SK-N-SH (cell line): Measurements from ENCODE around the gene ATXN10. TPM values are rescaled to one million over a fixed set of nuclear protein-coding genes. Genes with fewer than 3 reads are reported as not detected.

Experiments
- CTCF ChIA-PET: fragments of 300-600, 350-600 bp; formaldehyde crosslinking; extraction: SDS; loops from one replicate; lab custom pipeline; 2021; lab: Yijun Ruan, JAX
- POLR2A ChIA-PET: fragments of 350-600 bp; sonication (Branson Sonifier 250); formaldehyde crosslinking; extraction: SDS; loops from one replicate; lab custom pipeline; 2020; ENCODE audit warnings: antibody characterized with exemption, inconsistent platforms; lab: Yijun Ruan, JAX
- DNase-seq: peaks from one replicate; pipeline ENCODE4 v3.0.0; 2012
- H2AFZ ChIP-seq: fragments of 200-600 bp; sonication (generic); 2 replicates; pipeline ENCODE4 v1.8.1; 2016; ENCODE audit warnings: antibody characterized with exemption, mild to moderate bottlenecking, low read depth
- H3F3A ChIP-seq: fragments of 200-600 bp; sonication (generic); replicated peaks from 2 replicates; pipeline ENCODE3; 2016; ENCODE audit warnings: antibody characterized with exemption, mild to moderate bottlenecking; ENCODE audit not compliant: insufficient read depth
- H3K27ac ChIP-seq, 2 experiments: fragments of 200-500 bp in 1 of 2; fragments of 200-600 bp in 1 of 2; sonication (Bioruptor generic) in 1 of 2; sonication (generic), shearing (Covaris generic) in 1 of 2; 2 replicates each; pipeline versions ENCODE4 v1.5.1 to v1.6.1; 2014 to 2016; ENCODE audit warnings: low read depth in 2 of 2, inconsistent platforms in 1 of 2, low read length in 1 of 2, mild to moderate bottlenecking in 1 of 2, mixed read lengths in 1 of 2
- H3K27me3 ChIP-seq: fragments of 200-600 bp; sonication (generic), shearing (Covaris generic); 2 replicates; pipeline ENCODE4 v1.6.1; 2016; ENCODE audit warnings: mixed run types; ENCODE audit not compliant: insufficient read depth
- H3K36me3 ChIP-seq, 2 experiments: fragments of 200-500 bp in 1 of 2; fragments of 200-600 bp in 1 of 2; sonication (Bioruptor generic) in 1 of 2; sonication (generic) in 1 of 2; replicated peaks in 1 of 2; 2 replicates each; pipeline versions ENCODE3 to v1.5.1; 2014 to 2016; ENCODE audit warnings: low read length in 1 of 2, mild to moderate bottlenecking in 1 of 2; ENCODE audit not compliant: insufficient read depth in 2 of 2, control insufficient read depth in 1 of 2
- H3K4me1 ChIP-seq, 2 experiments: fragments of 200-500 bp in 1 of 2; fragments of 200-600 bp in 1 of 2; sonication (Bioruptor generic) in 1 of 2; sonication (generic), shearing (Covaris generic) in 1 of 2; 2 replicates each; pipeline versions ENCODE4 v1.5.1 to v1.6.1; 2014 to 2016; ENCODE audit warnings: low read depth in 1 of 2, low read length in 1 of 2, mixed run types in 1 of 2; ENCODE audit not compliant: insufficient read depth in 2 of 2, control insufficient read depth in 1 of 2
- H3K4me2 ChIP-seq: fragments of 200-600 bp; sonication (generic), shearing (Covaris generic); 2 replicates; pipeline ENCODE4 v1.6.1; 2017; ENCODE audit warnings: mixed run types
- H3K4me3 ChIP-seq, 2 experiments: fragments of 200-500 bp in 1 of 2; fragments of 200-600 bp in 1 of 2; sonication (Bioruptor generic) in 1 of 2; sonication (generic), shearing (Covaris generic) in 1 of 2; 2 replicates each; pipeline versions ENCODE4 v1.5.1 to v1.8.1; 2014 to 2016; ENCODE audit warnings: low read depth in 2 of 2, inconsistent platforms in 1 of 2, low read length in 1 of 2, mild to moderate bottlenecking in 1 of 2, mixed read lengths in 1 of 2, moderate library complexity in 1 of 2
- H3K79me2 ChIP-seq: fragments of 200-600 bp; sonication (generic); 2 replicates; pipeline ENCODE4 v1.8.1; 2017; ENCODE audit warnings: mild to moderate bottlenecking; ENCODE audit not compliant: insufficient read depth
- H3K9ac ChIP-seq: fragments of 200-600 bp; sonication (generic); 2 replicates; pipeline ENCODE4 v1.6.1; 2017; ENCODE audit warnings: mixed run types
- H3K9me2 ChIP-seq: fragments of 200-600 bp; sonication (generic); 2 replicates; pipeline ENCODE4 v1.6.1; 2017; ENCODE audit warnings: mixed run types
- H3K9me3 ChIP-seq: fragments of 200-600 bp; sonication (generic); 2 replicates; pipeline ENCODE4 v1.6.1; 2017; ENCODE audit warnings: mixed run types, mild to moderate bottlenecking, moderate library complexity
- H4K20me1 ChIP-seq: fragments of 200-600 bp; sonication (generic); 2 replicates; pipeline ENCODE4 v1.6.1; 2017; ENCODE audit warnings: mild to moderate bottlenecking, mixed run types; ENCODE audit not compliant: insufficient read depth
- CHD2 ChIP-seq: fragments of 150-350 bp; IDR thresholded peaks from 2 replicates; pipeline ENCODE4 v1.6.1; 2018; ENCODE audit warnings: low read length; ENCODE audit not compliant: partially characterized antibody
- ELF1 ChIP-seq: IDR thresholded peaks from 2 replicates; pipeline ENCODE4 v1.4.0; 2012
- EP300 ChIP-seq, 2 experiments: IDR thresholded peaks; 2 replicates each; pipeline versions ENCODE4 v1.4.0 to v1.6.1; 2012; ENCODE audit warnings: borderline replicate concordance in 1 of 2, low read depth in 1 of 2, low read length in 1 of 2
- FOSL2 ChIP-seq: IDR thresholded peaks from 2 replicates; pipeline ENCODE4 v1.4.0; 2012; ENCODE audit warnings: low read depth, mild to moderate bottlenecking, moderate library complexity, borderline replicate concordance
- GABPA ChIP-seq: IDR thresholded peaks from 2 replicates; pipeline ENCODE4 v1.4.0; 2012; ENCODE audit warnings: low read depth, mild to moderate bottlenecking
- GATA2 ChIP-seq: sonication (generic); formaldehyde crosslinking; IDR thresholded peaks from 2 replicates; pipeline ENCODE4 v1.5.0; 2020; ENCODE audit warnings: mild to moderate bottlenecking, missing genetic modification reagents
- MEF2A ChIP-seq: IDR thresholded peaks from 2 replicates; pipeline ENCODE4 v1.4.0; 2012; ENCODE audit warnings: low read depth, borderline replicate concordance
- POLR2AphosphoS5 ChIP-seq: IDR thresholded peaks from 2 replicates; pipeline ENCODE4 v1.6.1; 2012; ENCODE audit warnings: low read depth, low read length
- RCOR1 ChIP-seq: fragments of 150-350 bp; IDR thresholded peaks from 2 replicates; pipeline ENCODE4 v1.6.1; 2017; ENCODE audit warnings: antibody characterized with exemption, low read length
- RXRA ChIP-seq: IDR thresholded peaks from 2 replicates; pipeline ENCODE4 v1.4.0; 2012; ENCODE audit warnings: low read depth, mild to moderate bottlenecking, borderline replicate concordance
- SIN3A ChIP-seq: IDR thresholded peaks from 2 replicates; pipeline ENCODE4 v1.6.1; 2012; ENCODE audit warnings: low read depth, mild to moderate bottlenecking, low read length, moderate library complexity, borderline replicate concordance
- TEAD4 ChIP-seq: IDR thresholded peaks from 2 replicates; pipeline ENCODE4 v1.4.0; 2012; ENCODE audit warnings: mild to moderate bottlenecking, borderline replicate concordance; ENCODE audit not compliant: insufficient read depth
- YY1 ChIP-seq: IDR thresholded peaks from 2 replicates; pipeline ENCODE4 v1.4.0; 2012; ENCODE audit warnings: low read depth, mild to moderate bottlenecking
- WGBS: methylation state at CpG from one replicate; pipeline ENCODE4 v1.1.6; 2017; ENCODE audit warnings: low lambda C conversion rate; 5-methylcytosine and 5-hydroxymethylcytosine counted together
- polyA plus RNA-seq, 3 experiments: library from polyadenylated mRNA; depleted of rRNA; stranded (reverse); fragments of >200 nt; gene quantifications; 2 replicates each; pipeline ENCODE4 v1.2.3, GENCODE V29; 2012
- TF ChIP-seq, protein P1 (sequence below): IDR thresholded peaks from 2 replicates; pipeline ENCODE4; 2012
- TF ChIP-seq, protein P2 (sequence below): IDR thresholded peaks from 2 replicates; pipeline ENCODE4 v1.4.0; 2012; ENCODE audit warnings: low read depth, borderline replicate concordance
- TF ChIP-seq, protein P3 (sequence below): fragments of 200-600 bp; sonication (generic); IDR thresholded peaks from 2 replicates; pipeline ENCODE4 v1.6.1; 2017; ENCODE audit warnings: antibody characterized with exemption, mild to moderate bottlenecking, moderate library complexity

ATXN10 gene
- polyA plus RNA-seq, 1 of the 3 experiments (the other 2 are of a cell fraction) = 202 TPM

GRCh38 chr22:45771057-45771456, 99.4 kb downstream of the ATXN10 start:
- no peaks in the 10 kb centered on the region for H3K9me2 ChIP-seq
- peaks cover 3% of the 10 kb centered on the region for H3F3A ChIP-seq
- TF ChIP-seq RXRA (no peak), RCOR1 (no peak), FOSL2 (no peak), TEAD4 (no peak), SIN3A (no peak), GATA2 (CRISPR knock-in tag) (no peak), YY1 (no peak)
- TF ChIP-seq, protein P1, sequence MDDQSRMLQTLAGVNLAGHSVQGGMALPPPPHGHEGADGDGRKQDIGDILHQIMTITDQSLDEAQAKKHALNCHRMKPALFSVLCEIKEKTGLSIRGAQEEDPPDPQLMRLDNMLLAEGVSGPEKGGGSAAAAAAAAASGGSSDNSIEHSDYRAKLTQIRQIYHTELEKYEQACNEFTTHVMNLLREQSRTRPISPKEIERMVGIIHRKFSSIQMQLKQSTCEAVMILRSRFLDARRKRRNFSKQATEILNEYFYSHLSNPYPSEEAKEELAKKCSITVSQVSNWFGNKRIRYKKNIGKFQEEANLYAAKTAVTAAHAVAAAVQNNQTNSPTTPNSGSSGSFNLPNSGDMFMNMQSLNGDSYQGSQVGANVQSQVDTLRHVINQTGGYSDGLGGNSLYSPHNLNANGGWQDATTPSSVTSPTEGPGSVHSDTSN = no peak
- TF ChIP-seq, protein P2, sequence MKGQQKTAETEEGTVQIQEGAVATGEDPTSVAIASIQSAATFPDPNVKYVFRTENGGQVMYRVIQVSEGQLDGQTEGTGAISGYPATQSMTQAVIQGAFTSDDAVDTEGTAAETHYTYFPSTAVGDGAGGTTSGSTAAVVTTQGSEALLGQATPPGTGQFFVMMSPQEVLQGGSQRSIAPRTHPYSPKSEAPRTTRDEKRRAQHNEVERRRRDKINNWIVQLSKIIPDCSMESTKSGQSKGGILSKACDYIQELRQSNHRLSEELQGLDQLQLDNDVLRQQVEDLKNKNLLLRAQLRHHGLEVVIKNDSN = no peak
- ChIA-PET POLR2A (no interaction called here), CTCF (no interaction called here)
- H3K4me3 ChIP-seq = no peak overlapping the region
- H3K9me3 ChIP-seq = no peaks in the 10 kb centered on the region
- H3K4me2 ChIP-seq = no peak overlapping the region
- no peaks in the 10 kb centered on the region; a peak in 1 of 4 replicates for H3K4me1 ChIP-seq
- no peaks in the 10 kb centered on the region for H3K27me3 ChIP-seq
- peaks cover 7 to 46% of the 10 kb centered on the region in 2 experiments for H3K36me3 ChIP-seq
- H4K20me1 ChIP-seq = peaks cover 15% of the 10 kb centered on the region
- H3K9ac ChIP-seq = no peak overlapping the region
- H3K79me2 ChIP-seq = peaks cover 60% of the 10 kb centered on the region
- 97% methylated on average over 3 of the region's 3 CpGs for WGBS
- H3K27ac ChIP-seq = no peak overlapping the region
- H2AFZ ChIP-seq = no peak overlapping the region
- DNase-seq = no peak

GRCh38 chr22:45771711-45772110, 100.1 kb downstream of the ATXN10 start:
- H3K27ac ChIP-seq = no peak overlapping the region
- H3K27me3 ChIP-seq = no peaks in the 10 kb centered on the region
- H3K4me1 ChIP-seq = no peaks in the 10 kb centered on the region; a peak in 2 of 4 replicates
- POLR2A ChIA-PET = no interaction called here
- CTCF ChIA-PET = no interaction called here
- no peak overlapping the region for H3K9ac ChIP-seq
- no peak for TF ChIP-seq ELF1
- TF ChIP-seq GATA2 (CRISPR knock-in tag) = no peak
- no peak for TF ChIP-seq GABPA
- TF ChIP-seq, all 33 proteins: peak for 0
- no peak overlapping the region for H2AFZ ChIP-seq
- peaks cover 3% of the 10 kb centered on the region for H3F3A ChIP-seq
- H3K4me3 ChIP-seq = no peak overlapping the region
- no peaks in the 10 kb centered on the region for H3K9me2 ChIP-seq
- no peak for DNase-seq
- H3K79me2 ChIP-seq = peaks cover 64% of the 10 kb centered on the region
- no peaks in the 10 kb centered on the region for H3K9me3 ChIP-seq
- WGBS = 100% methylated on average over 2 of the region's 2 CpGs
- peaks cover 21% of the 10 kb centered on the region for H4K20me1 ChIP-seq
- H3K36me3 ChIP-seq = peaks cover 6 to 43% of the 10 kb centered on the region in 2 experiments
- no peak overlapping the region for H3K4me2 ChIP-seq

- WGBS = 88% methylated on average over 2 of the region's 2 CpGs
- Histone ChIP-seq H3K4me1 (peaks cover 0 to 9% of the 10 kb centered on the region in 2 experiments; a peak in 3 of 4 replicates), H3K27ac (no peak overlapping the region), H3K4me3 (no peak overlapping the region), H3K9ac (no peak overlapping the region), H3K9me2 (no peaks in the 10 kb centered on the region), H3K79me2 (peaks cover 65% of the 10 kb centered on the region), H2AFZ (no peak overlapping the region), H3K36me3 (peaks cover 6 to 44% of the 10 kb centered on the region in 2 experiments), H3K4me2 (no peak overlapping the region), H3K9me3 (no peaks in the 10 kb centered on the region), H4K20me1 (peaks cover 31% of the 10 kb centered on the region), H3K27me3 (no peaks in the 10 kb centered on the region), H3F3A (peaks cover 3% of the 10 kb centered on the region)
- CTCF ChIA-PET = no interaction called here
- no peak for DNase-seq
- POLR2A ChIA-PET = no interaction called here
- TF ChIP-seq CHD2 (no peak), TEAD4 (no peak), RCOR1 (no peak), MEF2A (no peak), EP300 (IDR thresholded peaks at IDR 0.05; ENCODE audit: borderline replicate concordance in 1 of 2, low read depth in 1 of 2, low read length in 1 of 2) (no peak), POLR2AphosphoS5 (no peak)
- TF ChIP-seq, protein P3, sequence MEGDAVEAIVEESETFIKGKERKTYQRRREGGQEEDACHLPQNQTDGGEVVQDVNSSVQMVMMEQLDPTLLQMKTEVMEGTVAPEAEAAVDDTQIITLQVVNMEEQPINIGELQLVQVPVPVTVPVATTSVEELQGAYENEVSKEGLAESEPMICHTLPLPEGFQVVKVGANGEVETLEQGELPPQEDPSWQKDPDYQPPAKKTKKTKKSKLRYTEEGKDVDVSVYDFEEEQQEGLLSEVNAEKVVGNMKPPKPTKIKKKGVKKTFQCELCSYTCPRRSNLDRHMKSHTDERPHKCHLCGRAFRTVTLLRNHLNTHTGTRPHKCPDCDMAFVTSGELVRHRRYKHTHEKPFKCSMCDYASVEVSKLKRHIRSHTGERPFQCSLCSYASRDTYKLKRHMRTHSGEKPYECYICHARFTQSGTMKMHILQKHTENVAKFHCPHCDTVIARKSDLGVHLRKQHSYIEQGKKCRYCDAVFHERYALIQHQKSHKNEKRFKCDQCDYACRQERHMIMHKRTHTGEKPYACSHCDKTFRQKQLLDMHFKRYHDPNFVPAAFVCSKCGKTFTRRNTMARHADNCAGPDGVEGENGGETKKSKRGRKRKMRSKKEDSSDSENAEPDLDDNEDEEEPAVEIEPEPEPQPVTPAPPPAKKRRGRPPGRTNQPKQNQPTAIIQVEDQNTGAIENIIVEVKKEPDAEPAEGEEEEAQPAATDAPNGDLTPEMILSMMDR = no peak
Observed at GRCh38 chr22:45772743-45773142, 101.1 kb downstream of the ATXN10 start.
